GM12874 (cell line): ENCODE measurements around the gene WFS1.
A peak's percentile ranks its signal among the peaks of the same experiment; 100 is the strongest.

Experiments used
- CTCF ChIP-seq: IDR thresholded peaks from 2 replicates; pipeline ENCODE4 v1.5.1; 2011; ENCODE audit warnings: low read depth, mild to moderate bottlenecking, control low read depth, low read length, moderate library complexity; ENCODE audit not compliant: insufficient read depth

WFS1 gene

GRCh38 chr4:6331468-6331867 is 61.8 kb downstream of the WFS1 start:
- no peak for TF ChIP-seq CTCF

GRCh38 chr4:6332042-6332668 is 62.5 kb downstream of the WFS1 start:
- peak; percentile 78 for TF ChIP-seq CTCF

- no peak for TF ChIP-seq CTCF
Observed at GRCh38 chr4:6332669-6333050, 63.0 kb downstream of the WFS1 start.

- TF ChIP-seq CTCF = peak; percentile 59; the same call in 1 of the 2 replicates
Observed at GRCh38 chr4:6333301-6334202, 63.9 kb downstream of the WFS1 start.

GRCh38 chr4:6334203-6334887 is 64.7 kb downstream of the WFS1 start:
- no peak for TF ChIP-seq CTCF

GRCh38 chr4:6335040-6335590 is 65.5 kb downstream of the WFS1 start:
- TF ChIP-seq CTCF = no peak

- no peak for TF ChIP-seq CTCF
Observed at GRCh38 chr4:6336166-6336565, 66.5 kb downstream of the WFS1 start.
